Measurements from ENCODE around the gene CCDC27. TPM values are rescaled to one million over a fixed set of nuclear protein-coding genes. Genes with fewer than 3 reads are reported as not detected.
A peak's percentile ranks its signal among the peaks of the same experiment; 100 is the strongest.

Gene CCDC27
- total and polyA plus RNA-seq, 2 of the 13 experiments (the other 11 are each of a cell fraction or from before 2014, with no cell fraction given) = not detected

DNA sequence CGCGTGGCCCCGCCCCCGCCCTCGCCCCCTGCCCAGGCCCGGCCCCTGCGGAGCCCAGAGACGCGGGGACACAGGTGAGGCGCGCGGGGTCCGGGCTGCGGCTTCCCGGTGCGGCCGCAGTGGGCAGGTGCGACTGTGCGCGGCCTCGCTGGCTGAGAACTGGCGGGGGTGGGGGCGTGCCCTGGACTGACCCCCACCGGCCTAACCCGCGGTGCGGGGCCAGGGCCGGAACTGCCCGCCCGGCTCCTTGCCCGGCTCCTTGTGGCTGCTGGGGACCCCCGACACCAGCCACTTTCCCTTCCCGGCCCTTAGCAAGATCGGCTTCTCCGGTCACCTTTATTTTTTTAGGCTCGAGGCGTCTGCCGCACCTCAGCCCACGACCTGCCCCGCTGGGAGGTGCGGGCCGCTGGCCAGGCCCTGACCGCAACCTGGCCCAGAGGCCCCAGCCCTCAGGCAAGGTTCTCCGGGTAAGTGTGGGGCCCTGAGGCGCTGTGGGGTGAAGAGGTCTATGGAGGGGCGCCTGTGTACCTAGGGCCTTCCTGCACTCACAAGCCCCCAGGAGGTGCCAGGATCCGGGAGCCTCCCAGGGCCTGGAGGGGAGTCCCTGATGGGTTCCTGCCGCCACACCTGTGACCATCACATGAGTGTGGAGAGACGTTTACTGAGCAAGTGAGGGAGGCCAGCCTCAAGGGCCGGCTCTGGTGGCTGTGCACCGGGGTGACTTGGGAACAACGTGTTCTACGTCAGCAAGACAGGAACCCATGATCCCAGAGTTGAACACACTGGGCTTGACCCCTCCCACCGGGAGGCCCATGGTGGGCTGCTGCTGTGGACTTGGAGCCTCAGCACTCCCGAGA, 20.7 kb downstream of the CCDC27 start, which contains the start of gene SMIM1 (continued):
- TF ChIP-seq ZNF460 (CRISPR knock-in tag; IDR thresholded peaks at IDR 0.05; ENCODE audit: borderline replicate concordance) (no peak), RBFOX2 (IDR thresholded peaks at IDR 0.05; ENCODE audit: low read depth, low read length) (peak; percentile 73), PHF8 (CRISPR knock-in tag; IDR thresholded peaks at IDR 0.05) (peak; percentile 35), ZMAT3 (CRISPR knock-in tag; conservative IDR thresholded peaks at IDR 0.05) (peak; percentile 55; the same call in 1 of the 2 replicates), ZNF343 (CRISPR knock-in tag; IDR thresholded peaks at IDR 0.05) (0 out of 2 replicates have a peak, but pooled peaks have one; percentile 33), HOXA3 (CRISPR knock-in tag; IDR thresholded peaks at IDR 0.05) (peak; percentile 60), ZNF703 (CRISPR knock-in tag; IDR thresholded peaks at IDR 0.05; ENCODE audit: borderline replicate concordance) (0 out of 2 replicates have a peak, but pooled peaks have one; percentile 9), NFRKB (IDR thresholded peaks at IDR 0.05) (no peak), SMAD9 (CRISPR knock-in tag; IDR thresholded peaks at IDR 0.05) (no peak), ZNF274 (CRISPR knock-in tag; IDR thresholded peaks at IDR 0.05) (no peak), ZSCAN22 (CRISPR knock-in tag; IDR thresholded peaks at IDR 0.05) (no peak), ZNF879 (CRISPR knock-in tag; IDR thresholded peaks at IDR 0.05) (0 out of 2 replicates have a peak, but pooled peaks have one; percentile 14), ZNF232 (CRISPR knock-in tag; IDR thresholded peaks at IDR 0.05; ENCODE audit: borderline replicate concordance) (peak; percentile 22; the same call in 1 of the 2 replicates), HDAC1 (CRISPR knock-in tag; IDR thresholded peaks at IDR 0.05) (peak; percentile 64), NFIC (IDR thresholded peaks at IDR 0.05; ENCODE audit: low read length) (no peak), ZNF205 (CRISPR knock-in tag; IDR thresholded peaks at IDR 0.05) (peak; percentile 15; the same call in 1 of the 2 replicates), ZNF30 (CRISPR knock-in tag; IDR thresholded peaks at IDR 0.05) (0 out of 2 replicates have a peak, but pooled peaks have one; percentile 35), RXRA (CRISPR knock-in tag; IDR thresholded peaks at IDR 0.05) (peak; percentile 15; the same call in 1 of the 2 replicates), ZFP41 (CRISPR knock-in tag; IDR thresholded peaks at IDR 0.05; ENCODE audit: borderline replicate concordance) (no peak), NKX3-1 (CRISPR knock-in tag; IDR thresholded peaks at IDR 0.05) (0 out of 2 replicates have a peak, but pooled peaks have one; percentile 5), ELF4 (CRISPR knock-in tag; IDR thresholded peaks at IDR 0.05; ENCODE audit: borderline replicate concordance) (no peak), ZNF761 (CRISPR knock-in tag; conservative IDR thresholded peaks at IDR 0.05) (0 out of 2 replicates have a peak, but pooled peaks have one; percentile 55)
- TF ChIP-seq, protein P1, sequence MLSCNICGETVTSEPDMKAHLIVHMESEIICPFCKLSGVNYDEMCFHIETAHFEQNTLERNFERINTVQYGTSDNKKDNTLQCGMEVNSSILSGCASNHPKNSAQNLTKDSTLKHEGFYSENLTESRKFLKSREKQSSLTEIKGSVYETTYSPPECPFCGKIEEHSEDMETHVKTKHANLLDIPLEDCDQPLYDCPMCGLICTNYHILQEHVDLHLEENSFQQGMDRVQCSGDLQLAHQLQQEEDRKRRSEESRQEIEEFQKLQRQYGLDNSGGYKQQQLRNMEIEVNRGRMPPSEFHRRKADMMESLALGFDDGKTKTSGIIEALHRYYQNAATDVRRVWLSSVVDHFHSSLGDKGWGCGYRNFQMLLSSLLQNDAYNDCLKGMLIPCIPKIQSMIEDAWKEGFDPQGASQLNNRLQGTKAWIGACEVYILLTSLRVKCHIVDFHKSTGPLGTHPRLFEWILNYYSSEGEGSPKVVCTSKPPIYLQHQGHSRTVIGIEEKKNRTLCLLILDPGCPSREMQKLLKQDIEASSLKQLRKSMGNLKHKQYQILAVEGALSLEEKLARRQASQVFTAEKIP (CRISPR knock-in tag; IDR thresholded peaks at IDR 0.05; ENCODE audit: borderline replicate concordance) = no peak
- TF ChIP-seq, protein P2, sequence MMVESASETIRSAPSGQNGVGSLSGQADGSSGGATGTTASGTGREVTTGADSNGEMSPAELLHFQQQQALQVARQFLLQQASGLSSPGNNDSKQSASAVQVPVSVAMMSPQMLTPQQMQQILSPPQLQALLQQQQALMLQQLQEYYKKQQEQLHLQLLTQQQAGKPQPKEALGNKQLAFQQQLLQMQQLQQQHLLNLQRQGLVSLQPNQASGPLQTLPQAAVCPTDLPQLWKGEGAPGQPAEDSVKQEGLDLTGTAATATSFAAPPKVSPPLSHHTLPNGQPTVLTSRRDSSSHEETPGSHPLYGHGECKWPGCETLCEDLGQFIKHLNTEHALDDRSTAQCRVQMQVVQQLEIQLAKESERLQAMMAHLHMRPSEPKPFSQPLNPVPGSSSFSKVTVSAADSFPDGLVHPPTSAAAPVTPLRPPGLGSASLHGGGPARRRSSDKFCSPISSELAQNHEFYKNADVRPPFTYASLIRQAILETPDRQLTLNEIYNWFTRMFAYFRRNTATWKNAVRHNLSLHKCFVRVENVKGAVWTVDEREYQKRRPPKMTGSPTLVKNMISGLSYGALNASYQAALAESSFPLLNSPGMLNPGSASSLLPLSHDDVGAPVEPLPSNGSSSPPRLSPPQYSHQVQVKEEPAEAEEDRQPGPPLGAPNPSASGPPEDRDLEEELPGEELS (CRISPR knock-in tag; IDR thresholded peaks at IDR 0.05) = no peak
- TF ChIP-seq, protein P3, sequence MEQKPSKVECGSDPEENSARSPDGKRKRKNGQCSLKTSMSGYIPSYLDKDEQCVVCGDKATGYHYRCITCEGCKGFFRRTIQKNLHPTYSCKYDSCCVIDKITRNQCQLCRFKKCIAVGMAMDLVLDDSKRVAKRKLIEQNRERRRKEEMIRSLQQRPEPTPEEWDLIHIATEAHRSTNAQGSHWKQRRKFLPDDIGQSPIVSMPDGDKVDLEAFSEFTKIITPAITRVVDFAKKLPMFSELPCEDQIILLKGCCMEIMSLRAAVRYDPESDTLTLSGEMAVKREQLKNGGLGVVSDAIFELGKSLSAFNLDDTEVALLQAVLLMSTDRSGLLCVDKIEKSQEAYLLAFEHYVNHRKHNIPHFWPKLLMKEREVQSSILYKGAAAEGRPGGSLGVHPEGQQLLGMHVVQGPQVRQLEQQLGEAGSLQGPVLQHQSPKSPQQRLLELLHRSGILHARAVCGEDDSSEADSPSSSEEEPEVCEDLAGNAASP (CRISPR knock-in tag; IDR thresholded peaks at IDR 0.05; ENCODE audit: borderline replicate concordance) = peak; percentile 35; the same call in 1 of the 2 replicates
